GM12875 (cell line): Measurements from ENCODE around the gene PTTG1.
A peak's percentile ranks its signal among the peaks of the same experiment; 100 is the strongest.

Experiments
- H3K4me3 ChIP-seq: one replicate; pipeline ENCODE4 v1.5.1; 2011; ENCODE audit warnings: low read depth, low read length, control low read depth
- CTCF ChIP-seq: IDR thresholded peaks from 2 replicates; pipeline ENCODE4 v1.5.1; 2011; ENCODE audit warnings: low read depth, mild to moderate bottlenecking, control low read depth, inconsistent platforms, low read length, moderate library complexity, borderline replicate concordance; ENCODE audit not compliant: insufficient read depth

Gene PTTG1

GRCh38 chr5:160421625-160422258 lies at the start of gene PTTG1:
Gene PTTG1 (plus strand): TSS chr5:160421855. CDS start chr5:160422313, 458 bp downstream.
- no peak for TF ChIP-seq CTCF

DNA sequence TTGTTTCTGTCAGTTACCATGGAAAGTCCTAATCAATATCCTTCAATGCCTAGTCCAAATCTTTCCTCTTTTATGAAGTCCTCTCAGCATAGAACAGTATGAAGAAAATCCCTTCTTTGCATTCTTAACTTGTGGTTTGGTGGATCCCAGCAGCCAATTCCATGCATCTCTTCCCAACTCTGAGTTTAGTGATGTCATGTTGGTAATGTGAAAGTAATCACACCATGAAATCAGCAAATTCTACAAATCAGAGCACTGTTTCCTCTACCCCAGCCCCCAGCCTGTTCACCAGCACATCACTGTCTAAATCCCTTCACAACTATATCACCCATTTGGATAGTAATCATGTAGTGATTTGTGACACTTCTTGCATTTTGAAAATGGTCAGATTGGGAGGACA lies 46.5 kb upstream of the PTTG1 start:
- TF ChIP-seq CTCF, result no peak
- H3K4me3 ChIP-seq, result no peak overlapping the region

More at GRCh38 chr5:160421625-160422258, at the start of gene PTTG1:
- peak within 1 kb of the TSS; percentile 81 for H3K4me3 ChIP-seq

DNA sequence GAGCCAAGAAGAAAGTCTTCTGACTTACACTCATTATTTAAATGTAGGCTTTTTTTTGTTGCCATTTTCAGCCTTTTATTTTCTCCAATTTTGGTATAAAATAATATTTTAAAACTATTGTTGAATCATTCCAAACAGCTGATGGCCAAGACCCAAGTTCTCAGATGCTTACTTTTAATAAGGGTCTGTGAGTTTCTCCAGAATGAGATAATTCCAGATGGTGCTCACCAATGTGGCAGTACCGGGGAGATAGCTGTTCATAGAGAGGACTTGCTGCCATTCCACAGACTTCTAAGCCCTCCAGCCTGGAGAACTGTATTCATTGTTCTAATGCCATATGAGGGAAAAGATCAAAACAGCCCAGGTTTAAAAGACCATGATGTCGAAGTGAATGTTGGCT lies 46.0 kb upstream of the PTTG1 start:
- H3K4me3 ChIP-seq, result no peak overlapping the region
- TF ChIP-seq CTCF, result no peak

- no peak overlapping the region for H3K4me3 ChIP-seq
- TF ChIP-seq CTCF, result no peak
Measured at GRCh38 chr5:160376416-160376815, 45.2 kb upstream of the PTTG1 start.

DNA sequence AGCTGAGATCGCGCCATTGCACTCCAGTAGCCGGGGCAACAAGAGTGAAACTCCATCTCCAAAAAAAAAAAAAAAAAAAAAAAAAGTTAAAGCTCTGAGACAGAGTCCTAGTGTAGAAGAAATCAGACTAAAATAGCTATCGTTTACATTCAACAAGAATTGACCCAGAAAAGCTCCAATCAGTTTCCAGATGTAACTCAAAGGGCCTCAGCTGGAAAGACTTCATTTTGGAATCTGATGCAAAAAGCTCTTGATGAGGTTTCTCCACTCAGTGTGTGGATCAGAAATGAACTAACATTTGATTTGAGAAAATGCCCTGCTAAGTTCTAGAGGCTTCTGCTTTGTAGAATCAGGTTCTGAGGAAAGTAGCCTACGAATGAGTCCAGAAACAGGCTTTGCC lies 44.0 kb upstream of the PTTG1 start:
- no peak overlapping the region for H3K4me3 ChIP-seq
- no peak for TF ChIP-seq CTCF

DNA sequence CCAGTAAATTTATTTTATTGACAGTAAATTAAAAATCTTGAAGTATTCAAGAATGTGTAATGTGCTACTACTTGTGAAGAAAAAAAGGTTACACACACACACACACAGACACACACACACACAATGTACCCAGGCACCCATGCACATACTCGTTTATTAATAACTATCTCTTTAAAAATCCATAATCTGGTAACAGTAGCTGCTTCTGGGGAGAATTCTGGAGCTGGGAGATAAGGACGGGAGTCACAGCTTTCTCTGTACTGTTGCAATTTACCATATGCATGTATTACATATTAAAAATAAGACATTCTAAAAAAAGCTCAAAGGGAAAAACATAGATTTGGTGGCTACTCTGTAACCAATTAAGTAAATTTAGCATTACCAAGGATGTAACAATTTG lies 43.3 kb upstream of the PTTG1 start:
- H3K4me3 ChIP-seq, result no peak overlapping the region
- TF ChIP-seq CTCF, result no peak

DNA sequence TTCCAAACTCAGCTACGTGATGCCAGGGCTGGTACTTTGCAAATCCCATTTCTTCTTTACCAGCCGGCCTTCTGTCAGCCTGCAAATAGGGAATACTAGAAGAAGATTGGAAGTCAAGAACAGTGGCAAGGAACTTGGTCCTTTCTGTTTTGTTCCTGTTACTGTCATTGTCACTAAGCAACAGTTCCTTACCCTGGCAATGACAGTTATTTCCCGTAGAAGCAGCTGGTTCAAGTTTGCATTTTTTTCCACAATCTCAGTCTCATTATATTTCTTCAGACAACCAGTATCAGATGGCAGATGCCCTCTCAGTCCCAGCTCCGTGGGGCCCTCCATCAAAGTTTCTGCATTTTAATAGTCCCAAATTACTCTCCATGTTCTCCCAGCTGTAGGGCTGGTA lies 42.1 kb upstream of the PTTG1 start:
- H3K4me3 ChIP-seq, result no peak overlapping the region
- TF ChIP-seq CTCF, result no peak
